Ishikawa (cell line): ENCODE results near the gene SALL4.

Experiments used
- CEBPB ChIP-seq: IDR thresholded peaks from 2 replicates; pipeline ENCODE4 v1.6.1; 2012
- CREB1 ChIP-seq: IDR thresholded peaks from 2 replicates; pipeline ENCODE4 v1.6.1; 2012; ENCODE audit warnings: low read depth
- EGR1 ChIP-seq: IDR thresholded peaks from 2 replicates; pipeline ENCODE4 v1.6.1; 2012
- EP300 ChIP-seq: IDR thresholded peaks from 2 replicates; pipeline ENCODE4 v1.6.1; 2012; ENCODE audit warnings: borderline replicate concordance
- FOXM1 ChIP-seq: IDR thresholded peaks from 2 replicates; pipeline ENCODE4 v1.6.1; 2012; ENCODE audit warnings: low read depth, borderline replicate concordance
- MAX ChIP-seq: IDR thresholded peaks from 2 replicates; pipeline ENCODE4 v1.6.1; 2012
- NFIC ChIP-seq: IDR thresholded peaks from 2 replicates; pipeline ENCODE4 v1.6.1; 2012
- RAD21 ChIP-seq: IDR thresholded peaks from 2 replicates; pipeline ENCODE4 v1.6.1; 2012; ENCODE audit warnings: low read depth
- REST ChIP-seq: IDR thresholded peaks from 2 replicates; pipeline ENCODE4 v1.6.1; 2012; ENCODE audit warnings: low read depth, mild to moderate bottlenecking
- TAF1 ChIP-seq: IDR thresholded peaks from 2 replicates; pipeline ENCODE4 v1.6.1; 2012; ENCODE audit warnings: low read depth, mild to moderate bottlenecking
- TCF12 ChIP-seq: IDR thresholded peaks from 2 replicates; pipeline ENCODE4 v1.6.1; 2012; ENCODE audit warnings: low read depth
- TEAD4 ChIP-seq: IDR thresholded peaks from 2 replicates; pipeline ENCODE4 v1.6.1; 2012
- USF1 ChIP-seq: IDR thresholded peaks from 2 replicates; pipeline ENCODE4 v1.6.1; 2012
- YY1 ChIP-seq: IDR thresholded peaks from 2 replicates; pipeline ENCODE4 v1.6.1; 2012; ENCODE audit warnings: low read depth
- ZBTB7A ChIP-seq: IDR thresholded peaks from 2 replicates; pipeline ENCODE4 v1.6.1; 2012; ENCODE audit warnings: low read depth

The SALL4 gene

GRCh38 chr20:51759769-51760510, 42.4 kb downstream of the SALL4 start:
- TF ChIP-seq YY1: no peak
- TF ChIP-seq TAF1: no peak
- TF ChIP-seq USF1: no peak
- no peak for TF ChIP-seq EGR1
- no peak for TF ChIP-seq REST
- no peak for TF ChIP-seq ZBTB7A

GRCh38 chr20:51758978-51759544, 43.3 kb downstream of the SALL4 start:
- TF ChIP-seq CREB1 (no peak), TCF12 (no peak), NFIC (no peak), CEBPB (no peak), ZBTB7A (no peak), MAX (no peak), TEAD4 (no peak), RAD21 (no peak), YY1 (no peak), FOXM1 (no peak), EP300 (no peak), USF1 (no peak), TAF1 (no peak), EGR1 (no peak), REST (no peak)

- TF ChIP-seq USF1 (no peak), TCF12 (no peak)
These were observed 45.1 kb downstream of the SALL4 start for GRCh38 chr20:51757226-51757625.

- TF ChIP-seq MAX (no peak), YY1 (no peak), CREB1 (no peak), TEAD4 (no peak), RAD21 (no peak), TCF12 (no peak), REST (no peak), USF1 (no peak), EP300 (no peak), CEBPB (no peak), EGR1 (no peak), FOXM1 (no peak), ZBTB7A (no peak), NFIC (no peak), TAF1 (no peak)
These were observed 45.7 kb downstream of the SALL4 start for GRCh38 chr20:51756653-51757052.
